ENCODE results near the gene SIGLEC1.

- TF ChIP-seq PATZ1 (CRISPR knock-in tag; IDR thresholded peaks at IDR 0.05; ENCODE audit: borderline replicate concordance) (no peak), CSDC2 (CRISPR knock-in tag; IDR thresholded peaks at IDR 0.05) (no peak), ESRRG (CRISPR knock-in tag; IDR thresholded peaks at IDR 0.05) (no peak), ZFP30 (CRISPR knock-in tag; IDR thresholded peaks at IDR 0.05) (no peak), SNAI2 (CRISPR knock-in tag; IDR thresholded peaks at IDR 0.05) (no peak), ARNTL (CRISPR knock-in tag; IDR thresholded peaks at IDR 0.05; ENCODE audit: borderline replicate concordance, low read depth) (no peak), GLIS3 (CRISPR knock-in tag; IDR thresholded peaks at IDR 0.05) (no peak), OSR1 (CRISPR knock-in tag; IDR thresholded peaks at IDR 0.05) (no peak), TSHZ2 (CRISPR knock-in tag; IDR thresholded peaks at IDR 0.05) (no peak), ZNF8 (CRISPR knock-in tag; IDR thresholded peaks at IDR 0.05) (no peak)
Measured at GRCh38 chr20:3671986-3672546, 40.3 kb downstream of the SIGLEC1 start.

Measured in SK-N-SH treated with all-trans-retinoic acid at 6 μM for 48 hours (cell line).